ENCODE results near the gene RASGEF1C. TPM values are rescaled to one million over a fixed set of nuclear protein-coding genes. Genes with fewer than 3 reads are reported as not detected.
A peak's percentile ranks its signal among the peaks of the same experiment; 100 is the strongest.

The RASGEF1C gene
- total RNA-seq, 1 donor from 2014 or later = 0.26 TPM

DNA sequence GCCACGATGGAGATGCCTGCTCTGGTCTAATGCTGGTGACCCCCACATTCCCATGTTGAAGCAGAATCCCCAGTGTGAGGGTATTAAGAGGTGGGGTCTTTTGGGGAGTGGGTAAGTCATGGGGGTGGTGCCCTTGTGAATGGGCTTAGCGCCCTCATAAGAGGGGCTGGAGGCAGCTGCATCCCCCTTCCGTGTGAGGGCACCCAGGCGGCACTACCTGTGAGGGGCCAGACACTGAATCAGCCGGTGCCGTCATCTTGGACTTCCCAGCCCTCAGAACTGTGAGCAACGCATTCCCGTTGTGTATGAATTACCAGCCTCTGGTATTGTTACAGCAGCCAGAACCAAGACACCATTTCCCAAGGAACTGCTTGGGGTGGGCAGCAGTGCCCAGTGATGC is 110.5 kb downstream of the RASGEF1C start:
- Histone ChIP-seq H4K20me1 (ENCODE audit: low read depth) (no peaks in the 10 kb centered on the region), H3F3A (ENCODE audit: low read depth) (no peaks in the 10 kb centered on the region), H3K9me3 (ENCODE audit: low read depth) (no peaks in the 10 kb centered on the region), H3K27ac (no peak overlapping the region), H3K9ac (no peak overlapping the region), H3K27me3 (no peaks in the 10 kb centered on the region), H2AFZ (replicated peaks) (no peak overlapping the region), H3K36me3 (no peaks in the 10 kb centered on the region), H3K79me2 (ENCODE audit: low read depth) (no peaks in the 10 kb centered on the region), H3K4me2 (no peak overlapping the region), H3K4me1 (no peaks in the 10 kb centered on the region), H3K4me3 (no peak overlapping the region)
- Mint-ChIP-seq H3K4me3 (no peak overlapping the region), H3K36me3 (no peaks in the 10 kb centered on the region), H3K27ac (no peak overlapping the region), H3K27me3 (ENCODE audit: insufficient read depth, low read depth) (peaks cover 10% of the 10 kb centered on the region), H3K9me3 (peaks cover 2% of the 10 kb centered on the region), H3K4me1 (no peaks in the 10 kb centered on the region)
- DNase-seq (ENCODE audit: low spot score) = no peak
- TF ChIP-seq, protein P1, sequence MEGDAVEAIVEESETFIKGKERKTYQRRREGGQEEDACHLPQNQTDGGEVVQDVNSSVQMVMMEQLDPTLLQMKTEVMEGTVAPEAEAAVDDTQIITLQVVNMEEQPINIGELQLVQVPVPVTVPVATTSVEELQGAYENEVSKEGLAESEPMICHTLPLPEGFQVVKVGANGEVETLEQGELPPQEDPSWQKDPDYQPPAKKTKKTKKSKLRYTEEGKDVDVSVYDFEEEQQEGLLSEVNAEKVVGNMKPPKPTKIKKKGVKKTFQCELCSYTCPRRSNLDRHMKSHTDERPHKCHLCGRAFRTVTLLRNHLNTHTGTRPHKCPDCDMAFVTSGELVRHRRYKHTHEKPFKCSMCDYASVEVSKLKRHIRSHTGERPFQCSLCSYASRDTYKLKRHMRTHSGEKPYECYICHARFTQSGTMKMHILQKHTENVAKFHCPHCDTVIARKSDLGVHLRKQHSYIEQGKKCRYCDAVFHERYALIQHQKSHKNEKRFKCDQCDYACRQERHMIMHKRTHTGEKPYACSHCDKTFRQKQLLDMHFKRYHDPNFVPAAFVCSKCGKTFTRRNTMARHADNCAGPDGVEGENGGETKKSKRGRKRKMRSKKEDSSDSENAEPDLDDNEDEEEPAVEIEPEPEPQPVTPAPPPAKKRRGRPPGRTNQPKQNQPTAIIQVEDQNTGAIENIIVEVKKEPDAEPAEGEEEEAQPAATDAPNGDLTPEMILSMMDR (IDR thresholded peaks at IDR 0.05) = no peak
- no peak for TF ChIP-seq EZH2phosphoT487 (IDR thresholded peaks at IDR 0.05)
- TF ChIP-seq EZH2 (IDR thresholded peaks at IDR 0.05) = no peak

DNA sequence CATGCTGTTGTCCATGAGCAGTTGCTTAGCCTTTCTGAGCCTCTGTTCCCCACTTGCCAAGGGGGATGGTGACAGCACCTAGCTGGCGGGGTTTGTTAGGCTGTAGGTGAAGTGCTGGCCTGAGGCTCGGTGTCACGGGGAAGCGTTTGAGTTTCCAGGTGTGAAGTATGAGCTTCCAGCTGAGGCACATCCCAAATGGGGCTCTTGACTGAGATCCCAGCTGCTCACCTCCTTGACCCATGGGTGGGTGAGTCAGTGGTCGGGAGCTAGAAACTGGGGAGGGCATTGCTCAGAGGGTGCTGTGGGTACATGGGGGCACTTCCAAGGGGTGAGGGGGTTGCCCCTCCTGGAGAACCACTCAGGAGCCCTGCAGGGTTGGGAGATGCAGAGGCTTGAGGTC is 111.1 kb downstream of the RASGEF1C start:
- no peak for TF ChIP-seq EZH2 (IDR thresholded peaks at IDR 0.05)
- TF ChIP-seq, protein P1 (IDR thresholded peaks at IDR 0.05) = no peak
- TF ChIP-seq EZH2phosphoT487 (IDR thresholded peaks at IDR 0.05) = no peak
- H3K27ac ChIP-seq = no peak overlapping the region
- Mint-ChIP-seq H3K4me3 (no peak overlapping the region), H3K27me3 (ENCODE audit: insufficient read depth, low read depth) (peaks cover 10% of the 10 kb centered on the region), H3K27ac (no peak overlapping the region), H3K9me3 (peaks cover 2% of the 10 kb centered on the region), H3K4me1 (no peaks in the 10 kb centered on the region), H3K36me3 (no peaks in the 10 kb centered on the region)
- H2AFZ ChIP-seq (replicated peaks) = no peak overlapping the region
- no peak overlapping the region for H3K9ac ChIP-seq
- H3K27me3 ChIP-seq = no peaks in the 10 kb centered on the region
- no peaks in the 10 kb centered on the region for H3F3A ChIP-seq (ENCODE audit: low read depth)
- H3K4me1 ChIP-seq = no peaks in the 10 kb centered on the region
- no peaks in the 10 kb centered on the region for H3K79me2 ChIP-seq (ENCODE audit: low read depth)
- DNase-seq (ENCODE audit: low spot score) = no peak
- no peaks in the 10 kb centered on the region for H4K20me1 ChIP-seq (ENCODE audit: low read depth)
- no peak overlapping the region for H3K4me3 ChIP-seq
- H3K36me3 ChIP-seq = no peaks in the 10 kb centered on the region
- H3K9me3 ChIP-seq (ENCODE audit: low read depth) = no peaks in the 10 kb centered on the region
- H3K4me2 ChIP-seq = no peak overlapping the region

DNA sequence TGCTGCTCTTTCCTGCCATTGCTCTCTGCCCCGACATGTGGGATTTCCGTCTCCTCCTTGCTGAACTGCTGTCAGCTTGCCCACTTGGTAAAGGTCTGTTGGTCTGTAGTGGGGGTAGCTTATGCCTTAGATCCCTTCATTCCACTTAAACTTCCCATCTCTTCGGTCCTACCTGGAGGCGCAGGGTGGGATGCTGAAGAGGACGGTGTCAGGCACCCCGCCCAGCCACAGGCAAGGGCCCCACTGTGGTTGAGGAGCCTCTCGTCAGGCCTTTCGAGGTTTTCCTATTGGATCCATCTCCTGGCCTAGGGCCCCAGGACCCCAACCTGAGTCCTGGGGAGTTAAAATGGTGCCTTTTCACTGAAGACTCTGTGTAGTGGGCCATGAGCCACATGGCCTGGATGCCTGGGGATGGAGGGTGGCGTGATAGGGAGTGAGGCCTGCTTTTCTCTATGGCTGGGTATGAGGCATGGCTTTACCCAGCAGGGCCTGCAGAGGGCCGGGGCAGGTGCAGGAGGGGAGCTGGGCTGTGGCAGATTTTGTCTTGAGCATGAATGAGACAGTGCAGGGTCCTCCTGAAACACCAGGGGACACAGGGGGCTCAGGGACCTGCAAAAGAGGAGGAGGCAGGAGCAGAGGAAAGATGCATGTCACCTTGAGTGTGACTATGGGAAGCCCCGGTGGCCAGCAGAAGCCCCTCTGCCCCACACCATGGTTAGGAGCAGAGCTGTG is 111.7 kb downstream of the RASGEF1C start:
- H3K4me2 ChIP-seq = no peak overlapping the region
- H2AFZ ChIP-seq (replicated peaks) = no peak overlapping the region
- Mint-ChIP-seq H3K36me3 (no peaks in the 10 kb centered on the region), H3K9me3 (peaks cover 2% of the 10 kb centered on the region), H3K27ac (no peak overlapping the region), H3K4me3 (peak overlapping the region; percentile 5), H3K27me3 (ENCODE audit: insufficient read depth, low read depth) (peaks cover 10% of the 10 kb centered on the region), H3K4me1 (peaks cover under 1% of the 10 kb centered on the region)
- no peak overlapping the region for H3K9ac ChIP-seq
- no peak for DNase-seq (ENCODE audit: low spot score)
- no peaks in the 10 kb centered on the region for H4K20me1 ChIP-seq (ENCODE audit: low read depth)
- H3K4me1 ChIP-seq = no peaks in the 10 kb centered on the region
- TF ChIP-seq EZH2phosphoT487 (IDR thresholded peaks at IDR 0.05) (no peak), EZH2 (IDR thresholded peaks at IDR 0.05) (no peak)
- TF ChIP-seq, protein P1 (IDR thresholded peaks at IDR 0.05) = no peak
- H3K36me3 ChIP-seq = no peaks in the 10 kb centered on the region
- H3F3A ChIP-seq (ENCODE audit: low read depth) = no peaks in the 10 kb centered on the region
- H3K27me3 ChIP-seq = no peaks in the 10 kb centered on the region
- H3K9me3 ChIP-seq (ENCODE audit: low read depth) = no peaks in the 10 kb centered on the region
- H3K79me2 ChIP-seq (ENCODE audit: low read depth) = no peaks in the 10 kb centered on the region
- no peak overlapping the region for H3K4me3 ChIP-seq
- H3K27ac ChIP-seq = no peak overlapping the region
